H1 (cell line): ENCODE results near the gene PEAK3. TPM values are rescaled to one million over a fixed set of nuclear protein-coding genes. Genes with fewer than 3 reads are reported as not detected.

ENCODE experiments used
- CTCF ChIA-PET: fragments of 300-600 bp; sonication (Branson Sonifier 250); formaldehyde crosslinking; loops from one replicate; lab custom pipeline; 2021; ENCODE audit not compliant: partially characterized antibody; lab: Charles Lee
- POLR2A ChIA-PET: fragments of 300-600 bp; sonication (Branson Sonifier 250); formaldehyde crosslinking; loops from one replicate; lab custom pipeline; 2021; ENCODE audit warnings: inconsistent platforms; ENCODE audit not compliant: partially characterized antibody; lab: Charles Lee
- DNase-seq, 2 experiments: peaks; one replicate each; pipeline versions ENCODE4 v3.0.0 to v3.0.0-alpha.2; 2010 to 2022; ENCODE audit warnings: low spot score in 2 of 2, low read depth in 1 of 2, mixed read lengths in 1 of 2
- FAIRE-seq: peaks from 2 replicates; lab custom pipeline; 2011; peaks lifted over from hg19 to GRCh38; lab: Jason Lieb, UNC
- H2AFZ ChIP-seq: 2 replicates; pipeline ENCODE4 v1.8.1; 2012; ENCODE audit warnings: low read length, inconsistent platforms
- H2AK5ac ChIP-seq: 2 replicates; pipeline ENCODE4 v1.6.1; 2013; ENCODE audit warnings: low read depth, low read length
- H2BK120ac ChIP-seq: replicated peaks from 2 replicates; pipeline ENCODE3; 2013; ENCODE audit warnings: low read depth, low read length, inconsistent platforms
- H2BK12ac ChIP-seq: 2 replicates; pipeline ENCODE4 v1.6.1; 2013; ENCODE audit warnings: low read depth, low read length
- H2BK15ac ChIP-seq: 2 replicates; pipeline ENCODE4 v1.6.1; 2013; ENCODE audit warnings: low read length
- H2BK20ac ChIP-seq: 2 replicates; pipeline ENCODE4 v1.6.1; 2013; ENCODE audit warnings: low read length
- H2BK5ac ChIP-seq: 2 replicates; pipeline ENCODE4 v1.6.1; 2013; ENCODE audit warnings: low read depth, low read length
- H3K14ac ChIP-seq: 2 replicates; pipeline ENCODE4 v1.6.1; 2013; ENCODE audit warnings: inconsistent platforms; ENCODE audit not compliant: insufficient read length
- H3K18ac ChIP-seq: 2 replicates; pipeline ENCODE4 v1.6.1; 2013; ENCODE audit warnings: low read length; ENCODE audit errors: extremely low read depth
- H3K23ac ChIP-seq: 2 replicates; pipeline ENCODE4 v1.6.1; 2013; ENCODE audit warnings: inconsistent platforms; ENCODE audit not compliant: insufficient read length
- H3K23me2 ChIP-seq: 2 replicates; pipeline ENCODE4 v1.6.1; 2013; ENCODE audit warnings: low read depth, low read length
- H3K27ac ChIP-seq: 2 replicates; pipeline ENCODE4 v1.6.1; 2011; ENCODE audit warnings: low read depth, low read length, inconsistent platforms
- H3K27me3 ChIP-seq, 4 experiments: replicated peaks in 1 of 4; 1 replicate in 1 of 4; 2 replicates in 3 of 4; pipeline versions ENCODE4 v1.6.1 to v1.8.1; 2011 to 2013; ENCODE audit warnings: low read length in 3 of 4, mild to moderate bottlenecking in 3 of 4, inconsistent platforms in 2 of 4, mixed read lengths in 2 of 4, moderate library complexity in 1 of 4; ENCODE audit not compliant: control insufficient read depth in 3 of 4, insufficient read depth in 3 of 4; ENCODE audit errors: extremely low read depth in 1 of 4
- H3K36me3 ChIP-seq, 4 experiments: 2 replicates each; pipeline versions ENCODE4 v1.6.1 to v1.8.1; 2011 to 2013; ENCODE audit warnings: mild to moderate bottlenecking in 4 of 4, low read length in 3 of 4, moderate library complexity in 2 of 4, control low read depth in 1 of 4, inconsistent platforms in 1 of 4; ENCODE audit not compliant: insufficient read depth in 4 of 4, control insufficient read depth in 2 of 4
- H3K4ac ChIP-seq: replicated peaks from 2 replicates; pipeline ENCODE3; 2013; ENCODE audit warnings: low read length, low read depth, mixed read lengths, inconsistent platforms; ENCODE audit not compliant: insufficient read length
- H3K4me1 ChIP-seq, 4 experiments: replicated peaks in 1 of 4; 1 replicate in 1 of 4; 2 replicates in 3 of 4; pipeline versions ENCODE4 v1.6.1 to v1.8.1; 2011 to 2013; ENCODE audit warnings: low read length in 3 of 4, inconsistent platforms in 2 of 4, mixed read lengths in 1 of 4; ENCODE audit not compliant: insufficient read depth in 4 of 4, control insufficient read depth in 3 of 4
- H3K4me2 ChIP-seq, 2 experiments: 2 replicates each; pipeline versions ENCODE4 v1.6.1 to v1.8.1; 2011 to 2013; ENCODE audit warnings: low read depth in 2 of 2, low read length in 2 of 2, control low read depth in 1 of 2, inconsistent platforms in 1 of 2, mild to moderate bottlenecking in 1 of 2; ENCODE audit not compliant: insufficient read depth in 1 of 2
- H3K4me3 ChIP-seq, 4 experiments: fragments of 200-600, 300-600 bp in 1 of 4; sonication (generic), shearing (Covaris generic), sonication (Bioruptor Twin) in 1 of 4; 2 replicates each; pipeline versions ENCODE4 v1.5.1 to v1.8.1; 2011 to 2016; ENCODE audit warnings: low read length in 4 of 4, low read depth in 3 of 4, control low read depth in 2 of 4, inconsistent platforms in 2 of 4, mild to moderate bottlenecking in 2 of 4, mixed read lengths in 1 of 4, moderate library complexity in 1 of 4; ENCODE audit not compliant: insufficient read depth in 2 of 4; ENCODE audit errors: extremely low read depth in 1 of 4
- H3K56ac ChIP-seq: replicated peaks from 2 replicates; pipeline ENCODE3; 2013; ENCODE audit warnings: low read depth, mild to moderate bottlenecking, mixed read lengths, low read length, inconsistent platforms; ENCODE audit not compliant: insufficient read length
- H3K79me1 ChIP-seq: 2 replicates; pipeline ENCODE4 v1.6.1; 2013; ENCODE audit warnings: low read depth, low read length, control low read depth
- H3K79me2 ChIP-seq, 2 experiments: 2 replicates each; pipeline versions ENCODE4 v1.6.1 to v1.8.1; 2012 to 2013; ENCODE audit warnings: low read length in 2 of 2, mild to moderate bottlenecking in 2 of 2, inconsistent platforms in 1 of 2; ENCODE audit not compliant: insufficient read depth in 2 of 2, control insufficient read depth in 1 of 2
- H3K9ac ChIP-seq, 4 experiments: replicated peaks in 1 of 4; 1 replicate in 1 of 4; 2 replicates in 3 of 4; pipeline versions ENCODE4 v1.6.1 to v1.8.1; 2011 to 2013; ENCODE audit warnings: low read depth in 3 of 4, low read length in 3 of 4, control low read depth in 2 of 4, mild to moderate bottlenecking in 2 of 4, moderate library complexity in 2 of 4, inconsistent platforms in 1 of 4; ENCODE audit errors: extremely low read depth in 1 of 4
- H3K9me3 ChIP-seq, 2 experiments: 2 replicates each; pipeline versions ENCODE4 v1.6.1 to v1.8.1; 2012 to 2013; ENCODE audit warnings: mild to moderate bottlenecking in 2 of 2, moderate library complexity in 2 of 2, control low read depth in 1 of 2, inconsistent platforms in 1 of 2, low read depth in 1 of 2, low read length in 1 of 2, mixed read lengths in 1 of 2; ENCODE audit not compliant: insufficient read depth in 2 of 2
- H4K20me1 ChIP-seq, 2 experiments: replicated peaks in 1 of 2; 2 replicates each; pipeline versions ENCODE3 to v1.8.1; 2011 to 2013; ENCODE audit warnings: inconsistent platforms in 2 of 2, low read length in 2 of 2, mild to moderate bottlenecking in 1 of 2; ENCODE audit not compliant: insufficient read depth in 2 of 2, control insufficient read depth in 1 of 2
- H4K5ac ChIP-seq: 2 replicates; pipeline ENCODE4 v1.6.1; 2013; ENCODE audit warnings: low read length, low read depth, mixed read lengths, inconsistent platforms; ENCODE audit not compliant: insufficient read length
- H4K8ac ChIP-seq: 2 replicates; pipeline ENCODE4 v1.8.0; 2013; ENCODE audit warnings: mild to moderate bottlenecking, moderate library complexity, low read length, inconsistent platforms; ENCODE audit not compliant: insufficient read depth; ENCODE audit errors: extremely low read depth
- H4K91ac ChIP-seq: replicated peaks from 2 replicates; pipeline ENCODE3; 2013; ENCODE audit warnings: low read length, mixed read lengths, inconsistent platforms; ENCODE audit not compliant: insufficient read length
- CHD1 ChIP-seq: IDR thresholded peaks from 2 replicates; pipeline ENCODE4 v1.6.1; 2012; ENCODE audit warnings: low read depth, low read length, improper control_type of control experiment
- JUN ChIP-seq: IDR thresholded peaks from 2 replicates; pipeline ENCODE4 v1.6.1; 2011; ENCODE audit warnings: low read depth, mild to moderate bottlenecking, improper control_type of control experiment, low read length
- NANOG ChIP-seq: IDR thresholded peaks from 2 replicates; pipeline ENCODE4 v1.6.1; 2011; ENCODE audit warnings: low read length, low read depth, mild to moderate bottlenecking, inconsistent platforms; ENCODE audit not compliant: insufficient read depth, poor library complexity, severe bottlenecking
- POU5F1 ChIP-seq: IDR thresholded peaks from 2 replicates; pipeline ENCODE4 v1.6.1; 2011; ENCODE audit warnings: low read depth, mild to moderate bottlenecking, low read length, moderate library complexity
- SP2 ChIP-seq: IDR thresholded peaks from 2 replicates; pipeline ENCODE4 v1.6.1; 2012; ENCODE audit warnings: mild to moderate bottlenecking, low read length, inconsistent platforms
- SUZ12 ChIP-seq: fragments of 200-600 bp; sonication (generic); IDR thresholded peaks from 2 replicates; pipeline ENCODE4 v1.6.1; 2012; ENCODE audit warnings: mild to moderate bottlenecking, inconsistent platforms, low read length, moderate library complexity, mixed read lengths
- TEAD4 ChIP-seq: IDR thresholded peaks from 2 replicates; pipeline ENCODE4 v1.6.1; 2012; ENCODE audit warnings: low read depth, low read length, inconsistent platforms, mixed read lengths
- WGBS, 2 experiments: shearing (Covaris generic) in 1 of 2; methylation state at CpG; one replicate each; pipeline versions ENCODE4 v1.1.6 to v1.1.7; 2013 to 2015; ENCODE audit warnings: low lambda C conversion rate in 2 of 2, mixed read lengths in 2 of 2, inconsistent platforms in 1 of 2, low coverage in 1 of 2, missing lambda C conversion rate in 1 of 2; ENCODE audit not compliant: insufficient replicate concordance in 2 of 2, insufficient coverage in 1 of 2, insufficient read length in 1 of 2; ENCODE audit errors: extremely low coverage in 1 of 2, missing lambda C conversion rate in 1 of 2; 5-methylcytosine and 5-hydroxymethylcytosine counted together
- polyA plus RNA-seq, 7 experiments: library from polyadenylated mRNA; depleted of rRNA in 3 of 7; stranded (reverse) in 5 of 7; unstranded in 2 of 7; fragments of >200 nt in 5 of 7; fragments of 200-250 nt in 2 of 7; gene quantifications; 1 replicate in 5 of 7; 2 replicates in 1 of 7; 4 replicates in 1 of 7; pipeline versions ENCODE4 v1.2.1 to v1.2.3, GENCODE V29; 2011 to 2013; ENCODE audit warnings: missing spikeins in 2 of 7, mixed read lengths in 2 of 7
- total RNA-seq: library from RNA; stranded (reverse); fragmentation: NEBNext Ultra II Directional; extraction: Animal tissue kit (Norgen Biotek cat#: 25700); gene quantifications from 2 replicates; pipeline ENCODE4 v1.2.1, GENCODE V29; 2021
- TF ChIP-seq, protein P1 (sequence below): IDR thresholded peaks from 2 replicates; pipeline ENCODE4 v1.6.1; 2012; ENCODE audit warnings: low read length, inconsistent platforms
- TF ChIP-seq, protein P2 (sequence below): IDR thresholded peaks from 2 replicates; pipeline ENCODE4 v1.6.1; 2011; ENCODE audit warnings: low read length, improper control_type of control experiment

The PEAK3 gene
- total and polyA plus RNA-seq, 2 of the 8 experiments (the other 6 are each of a cell fraction or from before 2014, with no cell fraction given) = not detected

- Histone ChIP-seq H2BK5ac (no peak overlapping the region), H2BK20ac (no peak overlapping the region), H3K4me3 (no peak overlapping the region), H3K9ac (no peak overlapping the region), H4K8ac (no peak overlapping the region), H3K27me3 (peaks cover 40 to 63% (median 57%) of the 10 kb centered on the region in 4 experiments), H4K20me1 (peaks cover 0 to 11% of the 10 kb centered on the region in 2 experiments), H3K18ac (no peak overlapping the region), H3K79me2 (no peaks in the 10 kb centered on the region), H2BK15ac (peak overlapping the region; percentile 75; the same call in 1 of the 2 replicates), H2BK12ac (peak overlapping the region; percentile 50; the same call in 1 of the 2 replicates), H3K27ac (no peak overlapping the region), H3K56ac (no peak overlapping the region), H2AK5ac (peak overlapping the region; percentile 84; the same call in 1 of the 2 replicates), H3K23ac (no peak overlapping the region), H3K79me1 (no peaks in the 10 kb centered on the region), H3K23me2 (peaks cover 10% of the 10 kb centered on the region; the same call in 1 of the 2 replicates), H2BK120ac (no peak overlapping the region), H2AFZ (no peak overlapping the region), H3K14ac (no peak overlapping the region), H3K4ac (no peak overlapping the region), H4K91ac (peak overlapping the region; percentile 40), H3K4me2 (no peak overlapping the region), H4K5ac (no peak overlapping the region), H3K9me3 (no peaks in the 10 kb centered on the region), H3K4me1 (peaks cover 0 to 22% (median 9%) of the 10 kb centered on the region in 4 experiments; a peak in 5 of 7 replicates), H3K36me3 (peaks cover 0 to 6% (median 0%) of the 10 kb centered on the region in 4 experiments; a peak in 1 of 8 replicates)
- 93% methylated on average over 13 of the region's 17 CpGs; no CpG with 5 or more reads in 1 of the 2 experiments for WGBS, 2 experiments
- ChIA-PET CTCF (interaction anchor here (0.8 to 5.0 kb wide), 8 partner anchors 11 to 95 kb away, joined by 3 to 46 read pairs (median 6); no protein-coding TSS in a partner anchor), POLR2A (interaction anchor here (0.7 to 3.1 kb wide), 10 partner anchors 10 to 86 kb away, joined by 3 to 25 read pairs (median 4); no protein-coding TSS in a partner anchor)
- no peak for DNase-seq
- no peak for FAIRE-seq
- TF ChIP-seq, protein P1, sequence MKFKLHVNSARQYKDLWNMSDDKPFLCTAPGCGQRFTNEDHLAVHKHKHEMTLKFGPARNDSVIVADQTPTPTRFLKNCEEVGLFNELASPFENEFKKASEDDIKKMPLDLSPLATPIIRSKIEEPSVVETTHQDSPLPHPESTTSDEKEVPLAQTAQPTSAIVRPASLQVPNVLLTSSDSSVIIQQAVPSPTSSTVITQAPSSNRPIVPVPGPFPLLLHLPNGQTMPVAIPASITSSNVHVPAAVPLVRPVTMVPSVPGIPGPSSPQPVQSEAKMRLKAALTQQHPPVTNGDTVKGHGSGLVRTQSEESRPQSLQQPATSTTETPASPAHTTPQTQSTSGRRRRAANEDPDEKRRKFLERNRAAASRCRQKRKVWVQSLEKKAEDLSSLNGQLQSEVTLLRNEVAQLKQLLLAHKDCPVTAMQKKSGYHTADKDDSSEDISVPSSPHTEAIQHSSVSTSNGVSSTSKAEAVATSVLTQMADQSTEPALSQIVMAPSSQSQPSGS = no peak
- TF ChIP-seq SP2 (no peak), CHD1 (no peak), JUN (no peak), TEAD4 (no peak), NANOG (no peak), SUZ12 (no peak), POU5F1 (no peak)
- TF ChIP-seq, protein P2, sequence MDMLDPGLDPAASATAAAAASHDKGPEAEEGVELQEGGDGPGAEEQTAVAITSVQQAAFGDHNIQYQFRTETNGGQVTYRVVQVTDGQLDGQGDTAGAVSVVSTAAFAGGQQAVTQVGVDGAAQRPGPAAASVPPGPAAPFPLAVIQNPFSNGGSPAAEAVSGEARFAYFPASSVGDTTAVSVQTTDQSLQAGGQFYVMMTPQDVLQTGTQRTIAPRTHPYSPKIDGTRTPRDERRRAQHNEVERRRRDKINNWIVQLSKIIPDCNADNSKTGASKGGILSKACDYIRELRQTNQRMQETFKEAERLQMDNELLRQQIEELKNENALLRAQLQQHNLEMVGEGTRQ = no peak
Observed at GRCh38 chr19:2288338-2288817, 6.4 kb upstream of the PEAK3 start.
